Stimulated activated CD4-positive, alpha-beta T cell treated with anti-CD3 and anti-CD28 coated beads, Interleukin-15, amount 100 ng/mL, for 24 hours (primary cell): ENCODE results near the gene ZCCHC24.

Experiments used
- DNase-seq: peaks from one replicate; pipeline ENCODE4 v3.0.0-alpha.2; 2020

The ZCCHC24 gene

DNA sequence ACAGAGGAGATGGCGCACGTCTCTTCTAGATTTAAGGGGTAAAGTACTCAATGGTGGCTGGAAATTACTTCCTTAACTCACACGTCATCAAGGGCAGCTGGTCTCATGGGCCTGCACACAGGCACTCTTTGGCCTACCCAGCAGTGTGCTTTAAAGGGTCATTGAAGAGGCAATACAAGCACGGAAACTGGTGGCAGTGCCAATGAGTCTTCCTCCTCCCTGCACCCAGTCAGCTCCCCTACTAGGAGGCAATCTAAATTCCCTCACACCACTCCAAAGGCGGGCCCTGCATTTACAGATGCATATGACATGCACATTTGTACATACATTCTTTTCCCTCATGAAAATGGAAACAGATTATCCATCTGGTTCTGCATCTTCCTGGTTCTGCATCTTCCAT is 50.8 kb downstream of the ZCCHC24 start:
- no peak for DNase-seq

DNA sequence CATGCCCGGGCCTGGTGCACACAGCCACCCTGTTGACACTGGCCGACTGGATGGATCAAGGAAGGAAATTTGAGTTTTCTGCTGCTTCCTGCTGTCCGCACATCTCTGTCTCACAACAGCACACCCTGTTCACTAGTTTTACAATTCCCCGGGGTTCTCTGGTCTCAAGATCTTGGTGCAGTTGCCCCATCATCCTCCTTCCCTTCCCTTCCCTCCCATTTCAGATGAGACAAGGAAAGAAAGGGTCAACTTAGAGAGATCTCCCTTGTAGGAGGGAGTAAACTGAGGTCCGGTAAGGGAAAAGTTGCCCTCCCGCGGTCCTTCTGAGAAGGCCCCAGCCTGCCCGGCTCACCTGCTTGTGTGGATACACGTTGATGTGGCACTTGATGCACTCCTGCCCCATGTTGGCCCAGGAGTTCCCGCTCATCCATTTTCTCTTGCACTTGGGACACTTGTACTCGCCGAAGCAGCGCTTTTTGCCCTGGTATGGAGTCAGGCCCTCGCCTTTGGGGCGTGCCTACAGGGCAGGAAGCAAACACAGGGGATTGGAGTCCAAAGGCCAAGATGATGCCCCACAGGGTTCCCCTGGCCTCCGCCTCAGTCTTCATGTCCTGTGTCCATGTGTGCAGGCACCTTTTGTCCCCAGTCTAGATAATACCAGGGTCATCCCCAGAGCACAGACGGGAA is 51.4 kb downstream of the ZCCHC24 start:
- no peak for DNase-seq

- no peak for DNase-seq
Measured at GRCh38 chr10:79393221-79393923, 52.1 kb downstream of the ZCCHC24 start.

GRCh38 chr10:79392506-79393176 is 52.8 kb downstream of the ZCCHC24 start:
- no peak for DNase-seq

DNA sequence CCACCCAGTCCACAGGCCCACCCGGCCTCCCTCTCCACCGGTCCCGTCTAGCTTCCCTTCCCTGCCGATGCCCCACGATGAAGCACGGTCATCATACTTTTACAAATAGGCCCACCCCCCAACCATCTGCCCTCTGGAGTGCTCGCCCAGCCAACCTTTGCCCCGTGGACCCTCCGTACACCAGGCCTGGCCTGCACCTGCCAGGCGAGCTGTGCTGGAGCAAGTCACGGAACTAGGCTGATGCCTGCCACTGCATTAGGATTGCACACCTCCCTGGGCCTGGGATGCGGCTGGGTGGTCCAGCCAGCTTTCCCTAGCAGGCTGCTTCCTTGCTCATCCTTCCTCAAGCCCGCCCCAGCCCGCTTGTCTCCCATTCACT is 53.4 kb downstream of the ZCCHC24 start:
- DNase-seq = no peak

GRCh38 chr10:79391231-79392019 is 54.0 kb downstream of the ZCCHC24 start:
- no peak for DNase-seq

DNA sequence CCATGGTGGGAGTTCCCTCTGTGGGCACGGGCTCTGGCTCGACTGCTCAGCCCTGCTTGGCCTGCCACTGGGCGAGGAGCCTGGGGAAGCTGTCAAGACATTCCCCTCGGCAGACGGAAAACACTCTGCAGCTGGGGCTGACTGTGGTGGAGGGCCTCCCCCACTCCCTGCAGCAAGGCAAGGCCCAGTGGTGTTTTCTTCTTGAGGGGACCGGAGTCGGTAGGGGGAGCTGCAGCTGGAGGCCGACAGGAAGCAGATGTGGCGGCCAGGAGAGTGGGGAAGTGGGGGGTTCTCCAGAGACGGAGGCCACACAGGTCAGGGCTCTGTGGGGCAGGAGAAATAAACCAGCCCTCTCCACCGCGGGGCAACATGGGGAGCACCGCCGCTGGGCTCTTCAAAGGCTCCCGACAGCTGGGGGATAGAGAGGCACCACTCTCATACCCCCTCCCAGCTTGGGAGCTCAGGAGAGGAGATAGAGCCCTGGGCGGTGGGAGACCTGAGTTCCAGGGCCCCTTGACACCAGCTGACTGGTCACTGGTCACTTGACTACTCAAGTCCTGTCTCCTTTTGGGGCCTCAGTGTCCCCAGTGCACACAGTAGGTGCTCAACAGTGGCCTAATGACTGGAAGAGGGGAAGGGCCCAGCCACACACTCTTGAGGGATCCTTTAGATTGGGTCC is 54.7 kb downstream of the ZCCHC24 start:
- DNase-seq = peak; percentile 1

GRCh38 chr10:79390057-79390456 is 55.4 kb downstream of the ZCCHC24 start:
- DNase-seq = no peak

DNA sequence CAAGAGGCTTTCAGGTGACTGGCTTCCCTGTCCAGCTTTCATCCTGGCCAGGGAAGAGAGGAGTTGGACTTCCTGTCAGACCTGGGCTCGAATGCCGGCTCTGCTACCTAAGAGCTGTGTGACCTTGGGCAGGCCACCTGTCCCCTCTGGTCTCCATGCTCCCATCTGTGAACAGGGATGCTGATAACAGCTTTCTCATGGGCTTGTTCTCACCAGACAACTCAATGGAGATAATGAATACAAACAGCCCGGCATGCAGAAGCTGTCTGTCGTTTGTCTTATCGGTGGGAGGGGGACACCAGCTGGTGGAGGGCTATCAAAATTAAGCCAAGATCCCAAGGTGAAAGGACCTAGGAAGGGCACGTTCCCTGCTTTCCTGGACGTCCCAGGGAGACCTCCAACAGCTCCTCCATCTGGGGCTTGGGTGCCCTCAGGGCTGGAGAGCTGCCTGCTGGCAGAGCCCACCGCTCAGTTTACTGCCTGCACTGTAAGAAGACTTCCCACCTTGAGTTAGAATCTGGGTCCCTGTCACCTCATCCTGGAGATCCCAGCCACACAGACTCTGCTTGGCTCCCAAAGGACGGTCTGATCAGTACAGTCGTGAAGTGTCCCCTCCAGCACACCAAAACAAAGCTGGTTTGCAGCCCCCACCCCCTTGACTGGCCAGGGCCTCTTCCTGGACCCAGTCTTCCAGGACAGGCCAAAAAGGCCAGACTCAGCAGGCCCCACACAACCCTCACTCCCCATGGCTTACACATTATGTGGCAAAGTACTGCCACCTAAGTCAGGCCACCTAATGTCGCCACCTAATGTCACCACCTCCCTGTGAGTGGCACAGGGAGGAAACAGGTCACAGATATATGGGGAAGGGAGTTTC is 57.2 kb downstream of the ZCCHC24 start:
- no peak for DNase-seq

DNA sequence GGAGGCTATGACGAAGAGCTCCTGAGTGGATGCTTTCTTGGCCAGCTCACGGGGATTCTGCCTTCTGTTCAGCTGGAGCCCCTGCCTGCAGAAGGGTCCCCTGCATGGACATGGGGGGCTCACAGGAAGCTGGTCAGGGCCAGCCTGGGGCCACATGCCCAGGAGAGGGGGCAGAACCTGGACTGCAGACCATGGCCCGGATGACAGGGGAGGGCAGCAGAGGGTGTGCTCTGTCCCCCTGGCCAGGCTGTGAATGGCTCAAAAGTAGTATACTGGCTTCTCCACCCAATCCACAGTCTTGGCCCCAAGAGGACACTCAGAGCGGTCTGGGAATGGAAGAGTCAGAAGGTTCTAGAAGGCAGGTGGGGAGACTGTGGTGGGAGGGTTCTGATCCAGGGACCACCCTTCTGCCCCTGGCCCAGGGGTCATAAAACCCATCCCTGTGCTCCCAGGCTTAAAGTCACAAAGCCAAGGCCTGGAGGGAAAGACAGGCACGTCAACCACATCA is 57.9 kb downstream of the ZCCHC24 start:
- DNase-seq = no peak

GRCh38 chr10:79386637-79387465 is 58.6 kb downstream of the ZCCHC24 start:
- DNase-seq = peak; percentile 1

DNA sequence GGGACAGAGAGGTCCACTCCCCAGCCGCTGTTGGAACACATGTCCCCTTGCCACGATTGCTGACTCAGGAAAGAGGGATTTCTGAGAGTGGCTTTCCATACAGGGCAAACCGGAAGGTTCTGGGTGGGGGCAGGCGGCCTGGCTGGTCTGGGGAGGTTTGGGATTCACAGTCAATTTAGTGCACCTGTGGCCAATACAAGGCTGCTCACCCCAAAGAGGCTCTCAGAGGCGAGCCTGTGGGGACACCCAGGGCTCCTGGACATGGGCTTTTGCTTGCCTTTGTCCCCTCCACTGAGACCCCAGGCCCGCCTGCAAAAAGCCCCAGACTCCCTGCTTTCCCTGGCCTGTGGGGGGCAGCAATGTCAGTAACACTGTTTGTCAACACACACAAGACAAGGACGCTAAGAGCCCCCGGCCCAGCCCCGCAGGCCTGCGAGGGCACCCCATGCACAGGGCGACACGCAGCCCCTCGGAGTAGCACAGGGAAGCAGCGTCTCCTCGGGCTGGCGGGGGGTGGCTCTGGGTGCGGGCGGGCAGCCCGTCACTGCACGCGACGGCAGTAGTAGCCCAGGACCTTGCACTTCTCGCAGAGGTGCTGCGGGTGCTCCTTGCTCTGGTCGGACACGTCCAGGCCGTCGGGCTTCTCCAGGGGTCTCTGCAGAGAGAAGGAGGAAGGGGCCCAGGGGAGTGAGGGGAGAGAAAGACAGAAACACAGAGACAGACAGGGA is 59.5 kb downstream of the ZCCHC24 start:
- peak; percentile 1 for DNase-seq

DNA sequence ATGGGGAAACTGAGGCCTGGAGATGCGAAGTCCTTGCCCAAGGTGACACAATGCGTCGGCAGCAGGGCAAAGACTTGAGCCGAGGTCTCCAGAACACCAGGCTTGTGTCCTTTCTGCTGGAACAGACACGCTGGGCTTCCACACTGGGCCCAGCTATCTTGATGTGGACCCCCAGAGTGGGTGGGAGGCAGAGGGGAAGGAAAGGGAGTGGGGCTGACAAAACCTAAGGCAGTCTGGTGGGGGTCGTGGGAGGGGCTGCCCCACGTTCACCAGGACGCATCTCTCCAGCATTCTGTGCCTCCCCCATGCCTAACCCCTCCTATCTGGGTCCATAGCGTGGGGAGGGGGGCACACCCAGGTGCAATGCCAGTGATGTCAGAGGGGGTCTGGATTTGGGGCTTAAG is 60.0 kb downstream of the ZCCHC24 start:
- DNase-seq = no peak

DNA sequence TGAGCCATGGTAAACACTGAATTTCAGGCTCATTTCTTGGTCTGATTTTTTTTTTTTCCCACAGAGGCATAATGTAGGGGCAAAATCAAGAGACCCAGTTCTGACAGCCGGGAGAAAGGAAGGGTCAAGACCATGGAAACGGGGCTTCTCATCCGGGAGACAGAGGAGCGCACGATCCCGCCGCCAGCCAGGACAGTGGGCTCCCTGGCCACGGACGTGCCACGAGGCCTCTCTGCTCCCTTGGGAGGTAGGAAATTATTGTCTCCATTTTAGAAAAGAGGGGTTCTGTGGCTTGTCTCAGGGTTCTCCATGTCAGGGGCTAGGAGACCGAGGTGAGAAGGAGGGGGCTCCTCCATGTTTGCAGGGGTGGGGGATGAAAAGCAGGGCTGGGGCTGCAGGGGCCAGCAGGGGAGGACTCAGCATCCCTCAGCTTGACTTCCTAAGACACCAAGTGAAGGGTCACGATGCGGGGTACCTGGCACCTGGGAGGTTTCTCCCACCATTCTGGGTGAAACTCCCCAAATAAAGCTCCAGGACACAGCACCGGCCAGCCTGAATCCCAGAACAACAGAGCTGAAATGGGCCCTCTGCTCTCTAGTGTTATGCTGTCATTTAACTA is 60.5 kb downstream of the ZCCHC24 start:
- DNase-seq = no peak

- no peak for DNase-seq
Measured at GRCh38 chr10:79383974-79384606, 61.3 kb downstream of the ZCCHC24 start.

GRCh38 chr10:79382491-79382941 is 62.9 kb downstream of the ZCCHC24 start:
- DNase-seq = no peak

DNA sequence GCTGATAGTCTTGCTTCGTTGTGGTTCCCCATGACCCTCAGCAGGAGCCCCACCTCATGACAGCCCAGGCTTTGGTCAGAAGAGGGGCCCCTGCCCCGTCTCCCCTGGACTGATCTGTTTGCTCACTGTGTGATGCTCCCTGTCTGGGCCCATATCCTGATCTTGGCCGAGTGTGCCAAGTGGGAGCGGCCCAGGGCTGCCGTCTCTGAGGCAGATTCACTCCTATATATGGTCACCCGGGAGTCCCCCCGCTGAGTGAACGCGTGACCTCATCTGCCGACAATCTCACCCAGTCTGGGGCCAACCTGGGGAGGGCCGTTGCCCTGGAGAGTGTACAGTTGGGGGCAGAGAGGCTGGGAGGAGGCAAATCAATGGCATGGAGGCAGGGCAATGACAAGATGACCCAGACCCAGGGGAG is 63.6 kb downstream of the ZCCHC24 start:
- no peak for DNase-seq

GRCh38 chr10:79380946-79381721 is 64.3 kb downstream of the ZCCHC24 start:
- no peak for DNase-seq
